Activated T-cell treated with anti-CD3 and anti-CD28 coated beads for 48 hours (primary cell): ENCODE measurements around the gene FKBP8.

Experiments used
- DNase-seq: peaks from one replicate; pipeline ENCODE4 v3.0.0-alpha.2; 2020; ENCODE audit warnings: low read depth

The FKBP8 gene

DNA sequence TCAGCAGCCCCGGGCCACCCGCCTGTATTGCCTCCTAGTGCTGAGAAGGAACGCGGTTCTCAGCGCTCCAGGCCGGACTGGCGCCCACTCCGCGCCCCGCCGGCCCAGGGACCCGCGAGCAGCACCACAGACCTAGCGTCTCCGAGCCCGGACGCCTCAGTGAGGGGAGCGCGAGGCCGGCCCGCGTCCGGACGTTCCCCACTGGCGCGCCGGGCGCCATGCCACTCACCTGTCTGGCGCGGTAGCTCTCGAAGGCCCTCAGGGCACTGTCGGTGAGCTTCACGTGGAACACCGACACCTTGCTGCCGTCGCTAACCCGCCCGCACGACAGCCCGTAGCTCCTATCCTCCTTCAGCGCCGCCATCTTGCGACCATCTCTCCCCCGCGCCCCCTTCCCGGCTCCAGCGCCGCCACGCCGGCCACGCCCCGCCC, 21.7 kb downstream of the FKBP8 start, which contains the start of gene ELL:
TSS of gene ELL (minus strand) at position 379 of the 432 bp plus-strand sequence. CDS start at position 364, 15 bp downstream.
- no peak for DNase-seq

DNA sequence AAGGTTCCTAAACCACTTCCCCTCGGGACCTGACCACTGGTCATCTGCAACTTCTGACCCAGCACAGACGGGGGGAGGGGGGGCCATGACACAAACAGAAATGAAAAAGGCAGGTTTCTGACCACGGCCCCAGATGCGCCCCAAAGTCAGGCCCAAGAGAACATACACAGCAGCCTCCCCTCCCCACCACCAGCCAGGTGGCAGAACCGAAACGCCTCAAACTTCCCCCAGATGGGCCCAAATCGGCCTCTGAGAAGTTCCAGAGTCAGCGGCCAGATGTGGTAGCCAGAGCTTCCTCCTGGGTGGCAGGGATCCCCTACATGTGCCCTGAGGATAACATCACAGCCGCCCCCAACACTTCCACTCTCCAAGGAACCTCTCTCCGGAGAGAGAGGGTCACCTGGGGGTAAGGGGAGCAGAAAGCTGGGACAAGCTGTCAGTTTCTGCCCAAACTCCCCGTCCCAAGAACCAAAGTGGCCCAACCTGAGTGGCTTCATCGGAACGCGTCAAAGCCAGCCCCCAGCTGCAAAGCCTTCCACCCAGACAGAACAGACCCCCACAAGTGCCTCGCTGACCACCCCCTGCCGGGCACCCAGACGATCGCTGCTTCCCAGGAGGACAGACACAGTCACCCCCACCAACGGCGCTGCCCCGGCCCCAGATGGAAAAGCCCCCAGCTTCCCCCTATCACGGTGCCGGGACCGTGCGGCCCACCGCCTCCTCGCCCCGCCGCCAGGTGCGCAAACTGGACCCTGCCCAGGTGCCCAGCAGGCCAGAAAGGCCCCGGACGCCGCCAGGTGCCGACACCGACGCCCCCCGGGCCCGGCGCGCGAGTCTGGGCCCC, 22.3 kb downstream of the FKBP8 start:
- no peak for DNase-seq

DNA sequence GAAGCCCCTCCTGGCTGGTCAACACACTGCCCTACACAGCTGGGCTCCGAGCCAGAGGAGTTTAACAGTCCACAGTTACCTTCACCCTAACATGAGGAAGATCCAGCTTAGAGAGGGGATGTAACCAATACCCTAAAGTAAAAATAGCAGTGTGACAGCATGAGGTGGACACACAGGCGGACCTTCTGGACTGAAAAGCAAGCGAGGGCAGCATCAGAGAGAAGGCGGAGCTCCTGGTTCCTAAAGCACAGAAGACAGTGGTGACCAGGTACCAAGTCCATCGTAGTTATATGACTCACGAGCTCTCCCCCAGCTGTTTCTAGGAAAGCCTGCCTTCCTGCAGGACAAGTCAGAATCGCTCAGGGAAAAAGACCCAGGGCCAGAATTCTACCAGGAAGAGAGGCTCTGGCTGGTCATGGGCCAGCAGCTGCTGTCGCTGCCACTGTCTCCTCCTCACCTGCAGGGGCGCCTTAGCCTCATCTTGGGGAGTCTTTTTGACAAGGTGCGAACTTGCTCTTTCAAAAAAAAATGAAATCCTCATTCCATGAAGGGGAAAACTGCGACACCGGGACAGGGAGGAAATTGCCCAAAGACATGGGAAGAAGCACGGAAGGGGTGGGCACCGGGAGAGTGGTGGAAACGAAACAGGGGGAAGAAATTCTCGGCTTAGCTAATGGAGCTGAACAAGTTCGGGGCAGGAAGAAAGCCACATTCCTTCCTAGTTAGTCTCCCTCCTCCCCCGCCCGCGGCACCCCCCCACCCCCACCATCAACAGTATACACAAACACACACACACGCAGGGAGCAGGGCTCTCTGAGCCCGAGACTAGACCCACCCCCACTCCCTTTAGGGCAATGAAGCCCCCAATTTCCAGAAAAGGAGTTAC, 23.2 kb downstream of the FKBP8 start:
- DNase-seq, result peak; percentile 48

DNA sequence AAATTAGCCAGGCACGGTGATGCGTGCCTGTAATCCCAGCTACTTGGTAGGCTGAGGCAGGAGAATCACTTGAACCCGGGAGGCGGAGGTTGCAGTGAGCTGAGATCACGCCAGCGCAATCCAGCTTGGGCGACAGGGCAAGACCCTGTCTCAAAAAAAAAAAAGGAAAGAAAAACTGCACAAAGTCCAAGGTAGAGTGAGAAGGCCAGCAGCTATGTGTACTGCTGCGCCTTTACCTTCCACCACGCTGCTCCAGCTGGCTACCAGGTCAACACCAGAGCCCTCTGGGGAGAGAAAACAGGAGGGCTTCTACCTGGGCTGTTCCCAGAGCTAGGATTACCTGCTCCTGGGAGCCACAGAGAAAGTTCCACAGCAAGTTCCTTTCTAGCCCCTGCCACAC, 24.7 kb downstream of the FKBP8 start:
- DNase-seq, result no peak

DNA sequence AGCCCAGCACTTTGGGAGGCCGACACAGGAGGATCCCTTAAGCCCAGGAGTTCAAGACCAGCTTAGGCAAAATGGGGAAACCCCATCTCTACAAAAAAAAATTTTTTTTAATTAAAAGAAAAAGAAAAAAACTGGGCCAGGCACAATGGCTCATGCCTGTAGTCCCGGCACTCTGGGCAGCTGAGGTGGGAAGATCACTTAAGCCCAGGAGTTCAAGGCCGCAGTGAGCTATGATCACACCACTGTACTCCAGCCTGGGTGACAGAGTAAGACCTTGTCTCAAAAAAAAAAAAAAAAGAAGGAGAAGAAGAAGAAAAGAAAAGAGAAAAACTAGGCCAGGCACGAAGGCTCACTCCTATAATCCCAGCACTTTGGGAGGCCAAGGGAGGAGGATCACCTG, 25.8 kb downstream of the FKBP8 start:
- DNase-seq, result no peak

DNA sequence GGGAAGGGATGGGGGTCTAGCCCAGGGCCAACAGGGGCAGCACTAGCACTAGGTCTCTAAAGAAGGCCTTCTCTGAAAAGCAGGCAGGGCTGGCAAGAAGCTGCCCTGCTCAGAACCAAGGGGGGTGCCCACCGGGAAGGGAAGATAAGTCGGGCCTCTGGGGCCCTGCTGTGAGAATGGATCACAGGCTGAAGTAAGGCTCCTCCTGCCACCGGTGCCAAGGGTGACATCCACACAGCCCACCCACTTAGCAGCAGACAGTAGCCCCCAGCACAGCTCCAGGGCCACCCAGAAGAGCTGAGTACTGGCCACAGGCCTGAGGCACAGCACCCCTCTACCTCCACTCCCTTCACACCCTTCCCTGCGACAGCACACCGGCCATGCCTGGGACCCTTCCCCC, 27.4 kb downstream of the FKBP8 start:
- DNase-seq, result no peak

DNA sequence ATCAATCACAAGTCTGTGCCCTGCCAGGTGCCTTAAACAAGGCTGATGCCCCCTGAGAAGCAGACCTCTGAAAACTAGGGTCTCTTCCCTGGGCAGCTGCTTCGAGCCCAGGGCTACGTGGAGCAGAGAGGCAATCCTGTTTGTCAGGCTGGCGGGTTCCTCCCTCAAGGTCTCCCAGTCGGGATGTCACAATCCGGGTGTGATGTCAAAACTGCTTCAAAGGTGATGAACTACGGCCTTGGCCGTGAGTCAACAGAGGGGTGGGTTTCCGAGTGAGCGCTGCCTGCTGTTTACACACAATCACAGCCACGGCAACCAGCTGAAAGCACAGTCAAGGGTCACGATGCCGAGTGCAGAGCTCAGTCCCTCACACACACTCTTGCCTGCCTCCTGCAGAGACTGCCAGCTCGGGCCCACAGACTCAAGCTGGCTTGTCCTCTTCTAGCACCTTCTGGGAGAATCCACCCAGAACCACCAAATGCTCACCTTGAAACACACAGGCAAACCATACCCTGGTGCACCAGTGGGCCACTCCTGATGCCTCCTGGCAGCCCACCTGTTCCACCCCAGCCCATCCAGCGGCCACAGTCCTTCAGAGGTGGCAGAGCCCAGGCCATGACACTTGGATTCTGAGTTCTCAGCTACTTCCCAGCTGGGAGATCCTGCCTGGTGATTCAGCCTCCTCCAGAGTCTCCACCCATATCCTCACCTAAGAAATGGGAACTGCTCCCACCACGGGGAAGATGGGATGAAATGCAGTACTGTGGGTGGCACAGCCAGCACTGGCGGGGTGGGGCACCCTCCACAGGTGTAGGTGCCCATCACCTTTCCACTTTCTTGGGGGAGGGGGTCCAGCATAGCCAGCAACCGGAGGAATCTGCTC, 28.3 kb downstream of the FKBP8 start:
- no peak for DNase-seq

DNA sequence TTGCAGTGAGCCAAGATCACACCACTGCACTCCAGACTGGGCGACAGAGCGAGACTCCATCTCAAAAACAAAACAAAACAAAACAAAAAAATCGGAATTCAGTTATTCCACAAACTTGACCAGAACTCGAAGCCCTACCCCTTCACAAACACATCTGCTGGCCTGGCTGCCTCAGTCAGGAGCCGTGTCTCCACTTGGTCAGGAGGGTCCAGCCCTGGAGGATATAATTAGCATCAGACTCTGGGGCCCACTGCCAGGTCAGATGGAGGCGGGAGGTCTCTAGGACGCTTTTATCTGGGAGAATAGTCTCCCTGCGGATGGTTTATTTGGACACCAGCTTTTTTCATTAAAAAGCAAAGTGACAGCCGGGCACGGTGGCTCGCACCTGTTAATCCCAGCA, 29.5 kb downstream of the FKBP8 start:
- DNase-seq, result no peak

DNA sequence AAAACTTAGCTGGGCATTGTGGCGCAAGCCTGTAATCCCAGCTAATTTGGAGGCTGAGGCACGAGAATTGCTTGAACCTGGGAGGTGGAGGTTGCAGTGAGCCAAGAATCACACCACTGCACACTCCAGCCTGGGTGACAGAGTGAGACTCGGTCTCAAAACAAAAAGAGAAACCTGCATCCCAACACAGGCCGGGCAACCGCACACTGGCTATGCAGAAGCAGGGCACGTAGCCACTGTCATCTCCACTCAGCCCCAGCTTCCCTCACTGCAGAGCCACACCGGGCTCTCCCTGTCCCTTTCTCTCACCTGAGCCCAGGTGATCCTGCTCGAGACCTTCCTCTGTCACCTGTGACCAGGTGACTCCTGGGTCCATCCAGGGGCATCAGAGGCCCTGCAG, 33.2 kb downstream of the FKBP8 start:
- DNase-seq, result no peak

DNA sequence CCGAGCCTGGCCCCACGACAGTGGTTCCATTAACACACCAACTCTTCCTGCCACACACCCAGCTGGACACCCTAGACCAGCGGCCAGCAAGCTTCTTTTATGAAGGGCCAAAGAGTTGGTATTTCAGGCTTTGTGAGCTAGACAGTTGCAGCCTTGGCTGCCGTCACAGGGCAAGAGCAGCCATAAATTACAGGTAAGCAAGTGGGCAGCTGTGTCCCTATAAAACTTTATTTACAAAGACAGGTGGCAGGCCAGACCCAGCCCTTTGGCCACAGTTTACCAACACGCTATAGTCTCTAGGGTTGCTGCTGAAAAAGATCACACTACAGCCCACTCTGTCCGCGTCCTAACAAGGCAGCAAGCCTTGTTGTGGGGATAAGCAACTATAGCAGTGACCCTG, 34.8 kb downstream of the FKBP8 start:
- no peak for DNase-seq

DNA sequence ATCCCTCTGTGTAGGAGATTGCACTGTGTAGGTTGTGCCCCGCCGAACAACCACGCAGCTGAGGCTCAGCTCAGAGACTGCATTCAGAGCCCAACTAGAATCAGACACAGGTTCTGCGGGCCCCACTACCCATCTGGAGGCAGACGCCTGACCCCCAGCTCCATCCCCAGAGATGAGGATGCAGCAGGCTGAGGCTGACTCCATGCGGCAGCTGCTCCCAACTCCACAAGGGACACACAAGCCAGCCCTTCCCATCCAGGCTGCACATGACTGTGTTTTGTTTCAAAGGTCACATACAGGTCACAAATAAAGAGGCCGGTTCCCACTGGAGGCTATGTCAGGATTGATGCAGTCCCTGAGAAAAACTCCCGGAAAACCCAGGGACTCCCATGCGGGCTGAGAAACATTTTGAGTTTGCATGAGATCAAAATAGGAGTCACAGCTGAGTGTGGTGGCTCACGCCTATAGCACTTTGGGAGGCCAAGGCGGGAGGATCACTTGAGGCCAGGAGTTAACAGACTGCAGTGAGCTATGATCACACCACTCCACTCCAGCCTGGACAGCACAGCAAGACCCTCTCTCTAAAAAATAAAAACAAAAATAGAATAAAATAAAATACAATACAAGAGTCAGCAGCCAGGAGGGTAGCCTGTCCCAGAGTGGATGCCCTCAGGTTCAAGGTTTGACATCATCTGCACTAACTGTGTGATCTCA, 35.5 kb downstream of the FKBP8 start:
- no peak for DNase-seq

DNA sequence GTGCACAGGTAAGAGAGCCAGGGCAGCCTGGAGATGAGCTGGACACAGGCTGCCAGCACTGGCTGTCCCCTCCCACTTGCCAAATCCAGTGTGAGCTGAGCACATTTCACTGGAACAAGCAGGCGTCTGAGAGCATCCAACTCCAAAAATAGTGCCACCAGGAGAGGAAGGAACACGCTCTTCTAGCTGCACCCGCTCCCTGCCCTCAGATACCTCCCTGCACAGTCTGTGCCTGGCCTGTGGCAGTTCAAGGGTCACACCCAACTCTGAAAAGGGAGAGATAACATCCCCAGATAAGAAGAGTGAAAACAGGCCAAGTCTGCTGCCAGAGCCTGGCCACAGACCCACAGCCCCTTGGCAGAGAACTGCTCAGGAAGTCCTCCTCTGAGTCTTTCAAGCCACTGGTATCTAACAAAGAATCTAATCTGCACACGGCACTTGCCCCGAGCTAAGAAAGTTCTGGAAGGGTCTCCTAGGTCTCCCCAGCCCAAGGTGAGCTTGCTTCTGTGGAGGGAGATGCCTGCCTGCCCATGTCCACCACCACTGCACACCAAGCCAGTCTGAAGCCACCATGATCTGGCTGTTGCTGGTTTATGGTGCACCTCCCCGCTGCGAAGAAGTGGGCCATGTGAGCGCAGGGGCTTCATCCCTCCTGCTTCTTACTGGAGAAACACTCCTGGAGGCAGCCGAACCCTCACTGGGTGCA, 36.2 kb downstream of the FKBP8 start:
- DNase-seq, result no peak

DNA sequence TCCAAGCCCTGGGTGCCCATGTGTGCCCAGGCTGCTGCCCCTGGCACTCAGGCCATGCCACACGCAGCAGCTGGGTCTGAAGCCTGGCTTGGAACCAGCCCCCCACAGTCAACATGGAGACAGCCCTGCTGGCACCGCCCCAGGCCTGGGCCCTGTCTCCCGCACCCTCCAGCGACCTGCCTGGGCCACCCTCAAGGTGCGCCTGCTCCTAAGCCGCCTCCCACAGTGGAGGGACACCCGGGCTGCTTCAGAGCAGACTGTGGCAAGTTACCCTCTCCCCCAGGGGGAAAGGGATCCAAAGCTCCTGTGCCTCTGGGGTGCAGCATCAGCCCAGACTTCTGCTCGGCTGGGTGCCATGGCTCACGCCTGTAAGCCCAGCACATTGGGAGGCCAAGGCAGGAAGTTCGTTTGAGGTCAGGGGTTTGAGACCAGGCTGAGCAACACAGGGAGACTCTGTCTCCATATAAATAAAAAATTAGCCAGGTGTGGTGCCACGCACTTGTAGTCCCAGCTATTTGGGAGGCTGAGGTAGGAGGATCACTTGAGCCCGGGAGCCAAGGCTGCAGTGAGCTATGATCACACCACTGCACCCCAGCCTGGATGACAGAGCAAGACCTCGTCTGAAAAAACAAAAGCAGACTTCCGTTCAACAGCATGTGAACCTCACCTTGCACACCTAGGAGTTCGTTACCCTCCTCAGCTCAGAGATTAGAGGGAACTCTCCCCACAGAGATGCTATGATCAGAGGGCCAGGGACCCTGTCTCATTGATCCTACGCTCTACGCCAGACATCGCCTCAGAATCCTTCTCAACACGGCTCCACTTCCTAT, 37.1 kb downstream of the FKBP8 start:
- no peak for DNase-seq

DNA sequence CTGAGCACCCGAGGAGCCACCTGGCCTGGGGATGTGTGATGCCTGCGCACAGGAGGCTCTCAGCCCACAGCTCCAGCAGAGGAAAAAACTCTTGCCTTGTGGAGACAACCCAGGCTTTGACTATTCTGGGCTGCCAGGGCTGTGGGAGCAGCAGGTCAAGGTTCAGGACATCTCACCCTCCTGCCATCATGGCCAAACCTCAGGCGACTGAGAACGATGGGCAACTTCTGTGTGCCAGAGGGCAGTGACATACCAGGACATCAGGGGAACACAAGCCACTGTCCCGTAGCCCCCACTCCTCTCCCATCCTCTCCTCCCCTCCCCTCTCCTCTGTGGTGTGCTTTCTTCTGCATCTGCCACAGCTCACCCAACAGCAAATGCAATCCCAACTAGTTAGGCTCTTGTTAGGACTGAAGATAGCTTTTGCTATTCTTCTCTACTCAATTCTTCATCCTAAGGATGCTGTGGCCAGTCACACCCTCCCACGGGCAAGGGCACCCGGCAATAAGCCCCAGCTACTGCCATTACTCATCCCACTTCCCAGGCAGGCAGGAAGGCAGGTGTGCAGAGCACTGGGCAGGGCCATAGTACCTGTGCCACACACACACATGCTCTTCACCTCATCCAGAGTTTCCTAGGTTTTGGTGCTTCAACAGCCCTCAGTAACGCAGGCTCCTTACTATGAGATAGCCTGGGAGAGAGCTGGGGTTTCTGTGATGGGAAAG, 38.3 kb downstream of the FKBP8 start:
- DNase-seq, result no peak

DNA sequence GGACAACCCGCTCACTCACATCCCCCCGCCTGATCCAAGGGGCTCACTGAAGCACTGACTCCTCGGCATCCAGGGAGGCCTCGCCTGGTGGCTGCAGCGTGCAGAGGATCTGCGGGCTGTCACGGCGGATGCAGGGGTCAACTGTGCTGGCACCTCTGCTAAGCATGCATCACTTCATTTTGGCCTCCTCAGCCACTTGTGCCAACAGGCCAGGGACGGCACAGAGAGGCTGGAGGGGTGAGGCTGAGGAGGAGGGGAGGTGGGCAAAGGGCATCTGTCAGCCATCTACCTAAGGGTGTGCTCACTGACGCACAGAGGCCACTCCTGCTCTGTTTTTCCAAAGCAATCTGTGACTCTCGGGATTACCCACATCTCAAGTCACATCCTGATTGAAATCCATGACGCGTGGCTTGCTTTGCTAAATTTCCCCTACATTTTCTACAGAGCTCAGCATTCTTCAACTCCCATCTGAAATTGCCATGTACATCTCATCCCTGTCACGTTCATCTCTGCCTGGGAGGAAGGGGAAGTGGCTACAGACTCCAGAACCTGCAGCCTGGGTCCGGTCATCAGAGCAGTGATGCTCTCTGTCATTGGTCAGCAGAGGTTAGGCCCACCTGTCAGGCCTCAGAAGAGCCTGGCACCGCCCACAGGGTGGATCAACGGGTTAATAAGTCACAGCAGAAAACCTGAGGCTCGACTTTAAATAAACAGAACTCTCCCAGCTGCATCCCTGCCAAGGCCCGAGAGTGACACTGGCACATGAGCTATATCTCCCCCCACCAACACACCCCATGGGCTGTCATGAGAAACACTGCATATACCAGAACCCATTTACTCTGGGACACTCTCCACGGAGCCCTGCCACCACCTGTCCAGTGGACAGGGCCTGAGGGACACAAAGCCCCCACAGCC, 39.1 kb downstream of the FKBP8 start:
- no peak for DNase-seq

DNA sequence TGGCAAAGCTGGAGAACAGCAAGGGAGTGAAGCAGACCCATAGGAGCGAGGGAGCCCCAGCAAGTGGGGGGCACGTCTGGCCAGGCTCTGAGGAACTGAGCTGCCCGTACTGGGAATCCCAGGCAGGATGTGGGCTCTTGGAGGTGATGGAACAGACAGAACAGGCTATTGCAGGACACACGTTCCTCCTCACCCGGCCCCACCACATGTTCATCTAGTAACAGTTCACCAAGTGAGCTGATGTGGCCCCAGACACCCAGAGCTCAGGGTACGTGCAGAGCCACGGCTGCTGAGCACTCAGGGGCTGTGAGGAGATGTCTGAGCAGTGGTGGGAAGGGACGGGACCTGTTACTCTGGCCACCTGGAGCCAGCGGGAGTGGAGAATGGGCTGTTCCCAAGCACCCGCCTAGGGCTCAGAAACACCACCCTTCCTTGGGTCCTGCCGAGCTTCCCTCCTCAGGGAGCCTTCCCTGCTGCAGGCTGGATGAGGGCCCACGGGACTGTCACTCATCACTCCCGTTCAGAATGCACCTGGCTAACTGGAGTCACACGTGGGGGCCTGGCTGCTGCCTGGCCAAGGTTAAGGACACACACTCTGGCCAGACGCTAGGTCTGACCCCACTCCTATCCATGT, 39.9 kb downstream of the FKBP8 start:
- DNase-seq, result no peak

DNA sequence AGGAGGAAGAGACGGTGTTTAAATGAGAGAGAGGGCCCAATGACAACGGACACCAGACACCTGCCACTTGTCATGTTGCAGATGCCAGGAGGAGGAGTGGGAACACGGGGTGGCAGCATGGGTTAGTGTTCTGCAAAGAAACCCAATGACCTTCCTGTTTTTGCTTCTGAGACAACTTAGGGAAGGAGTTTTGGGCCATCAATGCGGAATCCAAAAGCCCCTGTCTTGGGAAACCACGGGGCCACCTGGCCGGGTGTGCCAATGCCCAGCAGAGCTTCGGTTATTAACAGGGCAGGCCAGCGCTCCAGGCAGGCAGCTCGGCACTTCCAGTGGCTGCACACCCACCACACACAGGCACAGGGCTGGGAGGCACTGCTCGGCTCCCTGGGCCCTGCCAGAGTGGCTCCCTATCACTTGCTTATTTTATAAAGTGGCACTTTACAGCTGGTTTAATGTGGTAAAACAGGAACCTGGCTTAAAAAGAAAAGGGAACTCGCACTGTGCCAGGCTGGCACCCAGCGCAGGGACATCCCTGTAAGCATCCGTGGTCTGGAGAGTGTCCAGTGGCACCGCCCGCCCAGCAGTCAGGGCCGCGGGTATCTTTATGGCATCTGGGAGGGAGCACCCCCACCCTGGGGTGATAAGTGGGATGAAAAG, 40.6 kb downstream of the FKBP8 start:
- no peak for DNase-seq
